Measurements from ENCODE around the gene VTN. TPM values are rescaled to one million over a fixed set of nuclear protein-coding genes. Genes with fewer than 3 reads are reported as not detected.

VTN gene
- total RNA-seq, 4 donors from 2014 or later: 0.51 to 2.1 (median 0.69) TPM; not detected in 1

- no peak for DNase-seq
- no peaks in the 10 kb centered on the region for H3K27me3 ChIP-seq
- no peak overlapping the region for H3K27ac ChIP-seq
- intact Hi-C loops (cut with DNase I; ENCODE audit: low total_unique reads): no loop called here
- TF ChIP-seq CTCF (IDR thresholded peaks at IDR 0.05) (no peak), POLR2A (IDR thresholded peaks at IDR 0.05) (no peak)
- H3K4me3 ChIP-seq: peak overlapping the region in 1 of 2 donors; percentile 63
- no peaks in the 10 kb centered on the region for H3K9me3 ChIP-seq
- peaks cover 0 to 3% of the 10 kb centered on the region in 2 donors for H3K4me1 ChIP-seq
- H3K36me3 ChIP-seq: no peaks in the 10 kb centered on the region
Measured at GRCh38 chr17:28320215-28321061, 49.7 kb downstream of the VTN start.

- TF ChIP-seq CTCF (IDR thresholded peaks at IDR 0.05): no peak
- TF ChIP-seq POLR2A (IDR thresholded peaks at IDR 0.05): no peak
- no peaks in the 10 kb centered on the region for H3K36me3 ChIP-seq
- peak overlapping the region; percentile 42 to 76 for H3K27ac ChIP-seq
- H3K4me3 ChIP-seq: peak overlapping the region; percentile 48 to 63
- intact Hi-C loops (cut with DNase I; ENCODE audit: low total_unique reads): no loop called here
- H3K9me3 ChIP-seq: no peaks in the 10 kb centered on the region
- peaks cover 0 to 3% of the 10 kb centered on the region in 2 donors for H3K4me1 ChIP-seq
- no peak for DNase-seq
- no peaks in the 10 kb centered on the region for H3K27me3 ChIP-seq
Measured at GRCh38 chr17:28319598-28319935, 50.5 kb downstream of the VTN start.

GRCh38 chr17:28318759-28319597, 51.1 kb downstream of the VTN start, which contains the start of gene TMEM97:
Gene TMEM97, plus strand, starts transcription at chr17:28319200. Its CDS starts 40 bp downstream, at chr17:28319240.
- TF ChIP-seq POLR2A (IDR thresholded peaks at IDR 0.05) (peak in 1 of 2 donors; percentile 33), CTCF (IDR thresholded peaks at IDR 0.05) (peak in 3 of 4 experiments; percentile 5 to 13 (median 9))
- Histone ChIP-seq H3K36me3 (no peaks in the 10 kb centered on the region), H3K4me3 (peak within 1 kb of the TSS; percentile 48 to 63), H3K27ac (peak within 1 kb of the TSS; percentile 42 to 76), H3K9me3 (no peaks in the 10 kb centered on the region), H3K27me3 (no peaks in the 10 kb centered on the region), H3K4me1 (peaks cover 0 to 3% of the 10 kb centered on the region in 2 donors)
- intact Hi-C loops (cut with DNase I; ENCODE audit: low total_unique reads): no loop called here
- peak; percentile 94 for DNase-seq

GRCh38 chr17:28317966-28318758, 51.9 kb downstream of the VTN start:
- H3K27ac ChIP-seq: peak overlapping the region in 1 of 2 donors; percentile 44
- no peaks in the 10 kb centered on the region for H3K36me3 ChIP-seq
- no peaks in the 10 kb centered on the region for H3K9me3 ChIP-seq
- peak overlapping the region; percentile 48 to 63 for H3K4me3 ChIP-seq
- no peaks in the 10 kb centered on the region for H3K27me3 ChIP-seq
- no peak for DNase-seq
- no peak for TF ChIP-seq POLR2A (IDR thresholded peaks at IDR 0.05)
- TF ChIP-seq CTCF (IDR thresholded peaks at IDR 0.05): no peak
- H3K4me1 ChIP-seq: peaks cover 0 to 3% of the 10 kb centered on the region in 2 donors
- intact Hi-C loops (cut with DNase I; ENCODE audit: low total_unique reads): no loop called here

Small RNAs within 50 kb of the gene (microRNA-seq; reads per million reads assigned to microRNA genes)
- not detected for gene MIR4723 (ENCODE audit: borderline microRNAs expressed, borderline replicate concordance)

Other genes starting within 250 kb of the VTN start
- gene TMEM97, start 51.1 kb downstream of the VTN start, total RNA-seq: 10 to 100 TPM in 2 of 4 donors, 1 to 10 TPM in 2; 1.5 to 17.9 (median 10.4) TPM
- 100 to 1,000 TPM in 1 of 4 donors, 10 to 100 TPM in 3; 30.5 to 241 (median 59.1) TPM for gene IFT20, start 34.8 kb downstream of the VTN start, total RNA-seq
- 10 to 100 TPM; 18.2 to 67.1 (median 38.4) TPM for gene TNFAIP1, start 34.5 kb downstream of the VTN start, total RNA-seq
- gene POLDIP2, start 12.8 kb downstream of the VTN start, total RNA-seq: 10 to 100 TPM; 37.7 to 53.0 (median 41.2) TPM
- gene SEBOX, start 5.1 kb downstream of the VTN start, total RNA-seq: not detected
- 10 to 100 TPM in 3 of 4 donors, 1 to 10 TPM in 1; 5.3 to 24.4 (median 17.2) TPM for gene SARM1, start 1.4 kb upstream of the VTN start, total RNA-seq
- gene SLC46A1, start 35.9 kb upstream of the VTN start, total RNA-seq: 10 to 100 TPM in 1 of 4 donors, 1 to 10 TPM in 3; 1.5 to 17.6 (median 4.7) TPM
- not detected for gene SLC13A2, start 103.3 kb upstream of the VTN start, total RNA-seq
- gene FOXN1, start 136.0 kb upstream of the VTN start, total RNA-seq: not detected
- gene UNC119, start 182.3 kb upstream of the VTN start, total RNA-seq: 10 to 100 TPM in 3 of 4 donors, 1 to 10 TPM in 1; 4.1 to 28.5 (median 21.6) TPM
- 10 to 100 TPM in 2 of 4 donors, 1 to 10 TPM in 2; 7.2 to 48.3 (median 26.6) TPM for gene PIGS, start 201.2 kb upstream of the VTN start, total RNA-seq
- 10 to 100 TPM in 2 of 4 donors, 1 to 10 TPM in 2; 4.1 to 17.8 (median 11.1) TPM for gene ALDOC, start 206.6 kb upstream of the VTN start, total RNA-seq
- gene SPAG5, start 228.7 kb upstream of the VTN start, total RNA-seq: 10 to 100 TPM in 1 of 4 donors, 1 to 10 TPM in 2, not detected in 1; 1.5 to 21.4 (median 7.0) TPM
- 10 to 100 TPM in 2 of 4 donors, 1 to 10 TPM in 1, not detected in 1; 5.9 to 19.6 (median 11.3) TPM for gene RSKR, start 243.9 kb upstream of the VTN start, total RNA-seq